ENCODE data around the gene KIF1C.
"Not testable (repeated sequence)": the region's sequence is repeated elsewhere in the genome, so short reads cannot be mapped to it uniquely, and the experiment has no call there.

KIF1C gene

DNA sequence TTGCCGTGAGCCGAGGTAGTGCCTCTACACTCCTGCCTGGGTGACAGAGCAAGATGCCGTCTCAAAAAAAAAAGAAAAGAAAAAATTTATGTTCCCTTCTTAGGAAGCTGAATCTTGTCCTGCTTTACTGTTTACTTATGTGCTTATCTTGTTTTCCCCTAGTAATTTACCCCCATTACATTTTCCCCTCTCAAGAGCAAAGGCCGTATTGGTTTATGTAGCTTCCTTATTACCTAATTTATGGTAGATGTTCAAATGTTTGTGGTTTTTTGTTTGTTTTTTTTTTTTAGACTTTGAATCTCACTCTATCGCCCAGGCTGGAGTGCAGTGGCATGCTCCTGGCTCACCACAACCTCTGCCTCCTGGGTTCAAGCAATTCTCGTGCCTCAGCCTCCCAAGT, 47.7 kb downstream of the KIF1C start:
- no peak for DNase-seq (ENCODE audit: low read depth)

DNA sequence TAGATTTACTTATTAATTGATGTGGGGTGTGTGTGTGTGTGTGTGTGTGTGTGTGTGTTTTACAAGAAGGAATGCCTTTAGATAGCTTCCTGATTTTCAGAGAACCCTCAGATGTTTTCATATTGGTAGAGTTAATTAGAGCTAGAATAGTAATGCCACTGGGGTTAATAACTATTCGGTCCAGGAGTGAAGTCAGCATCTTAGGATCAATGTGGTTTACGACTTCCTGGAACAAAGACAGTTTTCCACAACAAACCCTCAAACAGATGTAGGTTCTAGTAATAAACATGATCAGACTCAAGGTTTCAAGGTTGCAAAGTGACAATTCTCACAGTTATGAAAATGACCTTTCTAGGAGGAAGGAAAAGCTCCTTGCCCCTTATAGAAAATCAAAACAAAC, 49.7 kb downstream of the KIF1C start:
- no peak for DNase-seq (ENCODE audit: low read depth)

DNA sequence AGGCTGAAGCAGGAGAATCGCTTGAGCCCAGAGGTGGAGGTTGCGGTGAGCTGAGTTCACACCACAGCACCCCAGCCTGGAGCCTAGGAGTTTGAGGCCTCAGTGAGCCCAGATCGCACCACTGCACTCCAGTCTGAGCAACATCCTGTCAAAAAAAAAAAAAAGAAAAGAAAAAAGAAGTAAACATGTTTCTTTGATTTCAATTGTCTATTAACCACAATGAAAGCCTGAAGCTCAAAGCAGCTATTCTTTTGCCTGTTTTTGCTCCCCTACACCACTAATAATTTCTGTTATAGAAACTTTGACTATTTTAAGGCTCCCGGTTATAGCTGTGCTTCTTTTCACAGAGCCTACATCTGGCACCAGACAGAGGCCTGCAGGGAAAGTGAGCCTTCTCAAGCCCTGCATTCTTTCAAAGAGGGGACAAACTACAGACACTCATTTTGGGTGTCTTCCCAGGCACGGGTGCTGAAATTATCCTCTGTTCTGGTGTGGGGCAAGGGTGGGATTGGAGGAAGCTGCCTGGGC, 51.6 kb downstream of the KIF1C start:
- DNase-seq (ENCODE audit: low read depth): no peak

DNA sequence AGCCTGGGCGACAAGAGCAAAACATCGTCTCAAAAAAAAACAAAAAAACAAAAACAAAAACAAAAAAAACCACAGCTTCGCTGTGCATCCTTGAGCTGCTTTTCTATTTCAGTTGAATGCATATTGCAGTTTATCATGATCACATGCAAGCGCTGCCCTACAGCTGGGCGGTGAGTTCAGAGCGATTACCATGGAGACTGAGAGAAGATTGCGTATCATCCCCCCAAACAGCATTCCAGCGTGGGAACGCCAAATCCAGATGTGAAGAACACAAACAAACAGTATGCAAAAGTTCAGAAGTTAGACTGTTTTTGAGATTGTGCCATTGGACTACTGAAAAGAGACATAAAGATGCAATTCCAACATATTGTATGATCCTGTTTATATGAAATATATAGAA, 52.5 kb downstream of the KIF1C start:
- peak; percentile 57 for DNase-seq (ENCODE audit: low read depth)

DNA sequence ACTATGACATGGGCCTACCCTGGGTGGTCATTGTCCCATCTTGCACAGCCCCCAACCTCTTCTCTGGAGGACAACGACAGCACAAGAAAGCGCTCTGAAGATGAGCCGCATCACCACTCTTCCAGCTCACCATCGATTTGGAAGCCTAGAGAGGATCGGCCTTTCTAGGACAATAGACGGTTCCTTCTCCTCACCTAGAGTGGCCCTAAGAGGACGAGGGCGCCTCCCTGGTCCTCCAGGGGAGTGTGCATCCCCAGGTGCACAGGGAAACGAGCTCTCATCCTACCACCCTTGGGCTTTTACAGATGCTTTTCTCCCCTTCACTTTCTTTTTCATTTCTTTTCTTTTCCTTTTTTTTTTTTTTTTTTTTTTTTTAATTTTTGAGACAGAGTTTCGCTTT, 57.8 kb downstream of the KIF1C start:
- DNase-seq (ENCODE audit: low read depth): no peak

DNA sequence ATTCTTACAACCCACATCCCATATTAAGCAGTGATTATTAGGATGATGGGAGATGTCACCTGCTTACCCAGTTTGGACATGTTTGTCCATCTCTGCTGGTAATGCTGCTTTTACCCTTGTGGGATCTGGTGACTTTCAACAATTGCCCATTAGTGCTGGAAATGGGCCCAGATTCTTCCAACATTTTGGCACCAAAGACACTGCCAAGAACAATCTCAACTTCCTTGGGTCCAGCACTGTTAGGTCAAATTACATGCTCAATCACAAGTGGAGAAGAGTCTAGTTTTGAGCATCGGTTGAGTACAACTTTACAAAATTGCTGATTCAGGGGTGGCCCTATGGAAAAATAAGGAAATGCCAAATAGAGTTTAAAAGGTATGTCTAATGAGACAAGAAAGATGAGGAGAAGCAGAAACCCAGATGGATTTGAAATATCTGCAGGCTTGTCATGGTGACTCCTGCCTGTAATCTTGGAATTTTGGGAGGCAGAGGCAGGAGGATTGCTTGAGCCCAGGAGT, 67.5 kb downstream of the KIF1C start:
- DNase-seq (ENCODE audit: low read depth): no peak

DNA sequence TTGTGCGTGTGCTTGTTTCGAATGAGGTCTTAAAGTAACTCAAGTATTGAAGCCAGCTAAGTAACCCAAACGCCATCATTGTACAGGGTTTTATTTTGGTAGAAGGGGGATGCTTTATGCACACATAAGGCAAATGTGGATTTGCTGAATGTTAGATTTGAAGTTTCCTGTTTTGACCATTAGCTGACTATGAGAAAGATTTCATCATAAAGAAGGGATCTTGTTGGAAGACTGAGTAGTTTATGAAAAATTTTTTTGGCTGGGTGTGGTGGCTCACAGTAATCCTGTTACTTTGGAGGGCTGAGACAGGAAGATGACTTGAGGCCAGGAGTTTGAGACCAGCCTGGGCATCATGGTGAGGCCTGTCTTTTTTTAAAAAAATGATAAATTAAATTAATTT, 70.5 kb downstream of the KIF1C start:
- DNase-seq (ENCODE audit: low read depth): no peak

DNA sequence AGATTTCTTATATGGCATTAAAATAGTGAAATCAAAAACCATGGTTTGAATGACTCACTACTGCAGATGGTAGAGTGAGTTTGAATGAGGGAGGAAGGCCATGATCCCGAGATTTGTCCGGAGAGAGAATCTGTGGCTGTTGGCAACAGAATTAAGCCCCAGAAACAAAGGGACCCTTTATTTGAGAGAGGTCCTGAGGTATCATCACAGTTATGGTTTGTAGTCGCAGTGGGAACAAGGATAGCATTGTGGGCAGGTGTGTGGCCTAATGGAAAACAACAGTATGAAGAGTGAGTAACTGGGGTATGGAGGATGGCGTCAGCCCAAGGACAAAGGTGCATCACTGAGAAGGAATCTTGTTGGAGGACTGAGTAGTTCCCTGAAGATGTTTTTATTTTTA, 72.0 kb downstream of the KIF1C start:
- DNase-seq (ENCODE audit: low read depth): peak; percentile 4

DNA sequence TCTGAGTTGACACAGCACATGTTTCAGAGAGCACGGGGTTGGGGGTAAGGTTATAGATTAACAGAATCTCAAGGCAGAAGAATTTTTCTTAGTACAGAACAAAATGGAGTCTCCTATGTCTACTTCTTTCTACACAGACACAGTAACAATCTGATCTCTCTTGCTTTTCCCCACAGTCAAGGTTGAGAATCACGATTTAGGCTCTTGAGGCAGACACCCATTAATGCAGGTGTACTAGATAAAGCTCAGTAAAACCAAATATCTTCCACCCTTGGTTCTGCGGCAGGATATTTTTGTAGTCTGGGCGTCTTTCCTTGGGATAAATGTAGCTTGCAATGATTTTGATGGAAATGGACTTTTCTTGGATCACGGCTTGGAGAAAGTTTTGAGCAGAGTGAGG, 77.7 kb downstream of the KIF1C start:
- DNase-seq (ENCODE audit: low read depth): not testable (repeated sequence)

DNA sequence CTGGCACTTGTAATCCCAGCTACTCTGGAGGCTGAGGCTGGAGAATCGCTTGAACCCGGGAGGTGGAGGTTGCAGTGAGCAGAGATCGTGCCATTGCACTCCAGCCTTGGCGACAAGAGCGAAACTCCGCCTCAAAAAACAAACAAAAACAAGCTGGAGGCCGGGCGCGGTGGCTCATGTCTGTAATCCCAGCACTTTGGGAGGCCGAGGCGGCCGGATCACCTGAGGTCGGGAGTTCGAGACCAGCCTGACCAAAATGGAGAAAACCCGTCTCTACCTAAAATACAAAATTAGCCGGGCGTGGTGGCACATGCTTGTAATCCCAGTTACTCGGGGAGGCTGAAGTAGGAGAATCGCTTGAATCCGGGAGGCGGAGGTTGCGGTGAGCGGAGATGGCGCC, 79.5 kb downstream of the KIF1C start:
- DNase-seq (ENCODE audit: low read depth): not testable (repeated sequence)

DNA sequence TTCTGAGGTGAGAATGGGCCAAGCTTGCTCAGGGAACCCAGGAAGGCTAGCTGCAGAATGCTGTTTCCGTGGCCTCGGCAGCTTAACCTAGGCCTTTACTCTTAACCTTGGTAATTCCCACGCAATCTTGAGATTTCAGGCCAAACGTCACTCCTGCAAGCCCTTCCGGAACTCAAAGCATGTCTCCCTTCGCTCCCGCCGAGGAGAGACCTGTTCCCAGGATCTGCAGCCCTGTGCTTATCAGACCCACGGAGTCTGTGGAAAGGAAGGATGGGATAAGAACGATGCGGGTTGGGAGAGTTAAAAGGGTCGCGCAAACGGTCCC, 80.0 kb downstream of the KIF1C start:
- no peak for DNase-seq (ENCODE audit: low read depth)

All from iris pigment epithelial cell (primary cell).